GM18505 (cell line): Measurements from ENCODE around the gene PRR5.
"Not testable (repeated sequence)": the region's sequence is repeated elsewhere in the genome, so short reads cannot be mapped to it uniquely, and the experiment has no call there.

Experiments
- ATAC-seq: cut with Tn5 transposase; IDR thresholded peaks from one replicate; pipeline ENCODE4 v1.9.1; 2021; ENCODE audit not compliant: unreplicated experiment
- POLR2A ChIP-seq: IDR thresholded peaks from 4 replicates; pipeline ENCODE4 v1.6.1; 2011; ENCODE audit warnings: borderline replicate concordance; ENCODE audit not compliant: insufficient read depth, insufficient read length; ENCODE audit errors: extremely low read depth

The PRR5 gene

DNA sequence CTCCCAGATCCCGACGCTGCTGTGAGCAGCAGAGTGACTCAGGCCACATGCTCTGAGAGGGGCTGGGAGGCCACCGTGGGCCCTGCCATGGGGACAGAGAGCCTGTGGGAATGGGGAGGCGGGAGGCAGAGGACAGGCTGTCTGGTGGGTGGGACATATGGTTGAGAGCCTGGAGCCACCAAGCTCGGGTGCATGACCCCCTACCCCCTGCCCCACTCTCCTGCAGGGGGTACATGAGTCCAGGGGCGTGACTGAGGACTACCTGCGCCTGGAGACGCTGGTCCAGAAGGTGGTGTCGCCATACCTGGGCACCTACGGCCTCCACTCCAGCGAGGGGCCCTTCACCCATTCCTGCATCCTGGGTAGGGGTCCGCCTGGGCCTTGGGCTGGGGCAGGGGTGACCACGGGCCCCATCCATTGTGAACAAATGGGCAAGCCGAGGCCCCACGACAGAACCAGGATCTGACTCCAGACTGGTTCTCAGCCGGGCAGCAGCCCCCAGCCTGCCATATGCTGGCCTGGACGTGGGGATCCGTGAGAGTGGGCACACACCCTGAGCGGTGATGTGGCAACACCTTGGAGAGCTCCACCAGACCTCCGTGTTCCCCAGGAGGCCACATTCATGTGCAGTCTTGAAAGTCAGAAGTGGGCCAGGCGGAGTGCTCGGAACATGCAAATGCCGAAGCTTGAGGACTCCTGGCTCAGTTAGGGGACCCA, 33.0 kb downstream of the PRR5 start:
- ATAC-seq, result no peak
- TF ChIP-seq POLR2A, result no peak

DNA sequence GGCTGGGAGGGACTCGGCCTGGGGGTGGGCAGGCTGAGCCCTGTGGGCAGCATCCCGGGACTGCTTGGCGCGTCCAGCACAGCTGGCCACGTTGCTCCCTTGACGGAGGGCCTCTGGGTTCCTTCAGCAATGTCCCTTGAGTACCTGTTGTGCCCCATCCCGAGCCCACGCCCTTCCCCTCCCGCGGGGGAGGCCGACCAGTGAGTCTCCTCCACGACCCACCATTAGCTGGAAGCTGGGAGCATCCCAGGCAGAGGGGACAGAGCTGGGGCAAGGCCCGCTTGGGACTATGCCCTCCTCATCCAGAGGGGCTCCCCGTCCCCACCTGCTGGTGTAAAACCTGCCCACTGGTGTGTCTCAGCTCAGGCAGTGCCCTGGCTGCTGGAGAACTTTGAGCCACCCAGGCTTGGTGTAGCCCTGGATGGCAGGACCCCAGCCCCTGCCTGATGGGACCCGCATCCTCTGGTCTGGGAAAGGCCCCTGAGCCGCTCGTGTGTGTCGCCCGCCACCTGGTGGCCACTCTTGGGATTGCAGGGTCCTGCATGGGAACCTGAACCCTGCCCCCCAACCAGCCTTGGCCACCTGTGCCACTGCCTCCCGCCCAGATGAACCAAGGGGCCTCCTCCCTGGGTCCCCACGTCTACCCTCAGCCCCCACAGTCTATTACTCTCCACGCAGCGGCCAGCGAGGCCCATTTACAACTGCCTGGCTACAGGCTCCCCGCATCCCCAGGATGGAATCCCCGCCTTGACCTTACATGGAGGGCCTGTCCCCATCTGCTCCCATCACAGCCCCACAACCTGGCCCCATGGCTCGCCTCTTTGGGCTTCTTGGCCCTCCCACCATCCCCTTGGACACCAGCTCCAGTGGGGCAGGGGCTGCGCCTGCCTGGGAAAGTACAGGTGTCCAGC, 33.8 kb downstream of the PRR5 start:
- no peak for TF ChIP-seq POLR2A
- ATAC-seq, result no peak

DNA sequence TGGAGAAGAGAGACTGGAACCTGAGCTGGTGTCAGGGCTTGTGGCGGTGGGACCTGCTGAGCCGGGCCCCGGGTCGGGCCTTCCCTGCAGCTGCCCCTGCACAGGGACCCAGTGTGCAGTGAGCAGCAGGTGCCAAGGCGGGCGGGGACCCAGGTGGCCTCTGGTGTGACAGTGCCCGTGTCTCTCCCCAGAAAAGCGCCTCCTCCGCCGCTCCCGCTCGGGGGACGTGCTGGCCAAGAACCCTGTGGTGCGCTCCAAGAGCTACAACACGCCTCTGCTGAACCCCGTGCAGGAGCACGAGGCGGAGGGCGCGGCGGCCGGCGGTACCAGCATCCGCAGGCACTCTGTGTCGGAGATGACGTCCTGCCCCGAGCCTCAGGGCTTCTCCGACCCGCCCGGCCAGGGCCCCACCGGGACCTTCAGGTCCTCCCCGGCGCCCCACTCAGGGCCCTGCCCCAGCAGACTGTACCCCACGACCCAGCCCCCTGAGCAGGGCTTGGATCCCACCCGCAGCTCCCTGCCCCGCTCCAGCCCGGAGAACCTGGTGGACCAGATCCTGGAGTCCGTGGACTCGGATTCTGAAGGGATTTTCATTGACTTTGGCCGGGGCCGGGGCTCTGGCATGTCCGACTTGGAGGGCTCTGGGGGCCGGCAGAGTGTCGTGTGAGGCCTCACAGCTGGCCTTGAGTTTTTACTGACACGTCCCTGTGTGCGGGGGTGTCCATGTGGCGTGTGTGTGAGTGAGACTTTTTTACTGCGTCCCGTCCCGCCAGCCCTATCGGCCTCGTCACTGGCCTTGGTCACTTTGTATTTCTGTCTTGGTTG, 34.8 kb downstream of the PRR5 start:
- TF ChIP-seq POLR2A, result no peak
- no peak for ATAC-seq

DNA sequence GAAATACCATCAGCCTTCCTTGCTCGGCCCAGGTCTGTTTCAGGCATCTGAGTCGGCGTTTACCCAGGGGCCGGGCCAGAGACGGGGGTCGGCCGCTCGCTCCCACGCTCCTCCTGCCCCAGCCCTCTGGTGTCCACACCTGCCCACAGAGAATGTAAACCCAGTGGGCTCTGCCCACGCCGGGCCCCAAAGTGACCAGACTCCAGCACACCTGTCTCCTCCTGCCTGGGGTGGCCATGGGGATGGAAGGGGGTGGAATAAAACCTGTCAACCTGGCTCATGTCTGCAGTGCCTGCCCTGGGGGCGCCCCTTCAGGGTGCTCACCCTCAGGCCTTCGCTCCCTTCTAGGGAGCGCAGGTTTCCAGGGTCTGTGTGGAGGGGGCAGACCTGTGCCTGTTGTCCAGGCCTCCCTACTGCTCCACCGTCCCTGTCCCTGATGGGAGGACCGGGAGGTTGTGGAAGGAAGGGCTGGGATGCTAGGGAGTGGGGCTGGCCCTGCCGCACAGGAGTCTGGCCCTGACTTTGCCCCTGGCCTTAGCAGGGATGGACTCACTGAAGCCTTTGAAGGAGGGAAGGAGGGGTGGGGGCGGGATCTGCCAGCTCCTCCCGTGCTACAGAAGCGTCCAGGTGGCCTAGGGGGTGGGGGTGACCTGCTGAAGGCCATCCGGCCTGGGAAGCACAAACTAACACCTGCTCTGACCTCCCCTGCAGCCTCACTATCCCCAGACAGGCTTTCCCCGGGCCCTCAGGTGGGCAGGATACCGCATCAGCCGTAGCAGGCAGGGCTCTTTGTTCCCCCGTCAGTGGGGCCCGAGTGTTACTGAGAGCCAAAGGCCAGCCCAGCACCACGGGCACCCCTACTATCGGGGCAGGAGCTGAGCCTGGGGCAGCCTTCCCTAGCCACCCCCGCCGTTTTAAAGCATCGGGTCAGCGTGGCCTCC, 35.7 kb downstream of the PRR5 start:
- TF ChIP-seq POLR2A, result no peak
- ATAC-seq, result no peak

DNA sequence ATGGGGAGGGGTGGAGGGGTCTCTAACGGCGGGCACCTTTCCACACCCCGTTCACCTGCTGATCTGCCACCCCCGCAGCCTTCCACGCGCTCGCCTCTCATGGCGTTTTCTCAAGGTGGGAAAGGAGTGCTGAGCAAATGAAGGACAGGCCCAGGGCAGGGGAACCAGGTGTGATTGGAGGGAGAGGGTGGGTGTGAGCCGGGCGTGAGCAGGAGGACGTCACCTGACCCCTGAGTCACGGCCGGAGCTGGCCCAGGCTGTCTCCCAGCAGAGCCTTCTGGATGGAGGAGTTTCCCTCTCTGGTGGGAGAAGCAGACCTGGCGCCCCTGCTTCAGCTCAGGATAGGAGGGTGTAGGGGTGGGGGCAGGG, 36.3 kb downstream of the PRR5 start:
- no peak for TF ChIP-seq POLR2A
- no peak for ATAC-seq

DNA sequence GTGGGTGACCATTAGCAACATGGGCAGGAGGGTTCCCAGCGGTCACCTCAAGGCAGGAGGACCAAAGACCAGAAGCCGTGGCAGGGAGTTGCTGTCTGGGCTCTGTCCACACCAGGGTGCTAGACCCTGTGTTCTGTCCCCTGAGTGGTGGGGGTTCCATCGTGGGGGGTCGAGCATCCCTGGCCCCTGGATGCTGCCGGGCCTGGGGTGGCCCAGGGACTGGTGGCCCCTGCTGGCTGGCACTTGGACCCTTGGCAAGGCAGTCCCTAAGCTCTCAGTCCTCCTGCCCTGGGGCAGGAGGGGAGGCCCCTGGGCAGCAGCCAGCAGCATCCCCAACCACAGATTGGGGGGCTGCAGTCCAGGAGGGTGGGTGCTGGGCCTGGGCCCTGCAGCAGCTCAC, 37.0 kb downstream of the PRR5 start:
- ATAC-seq, result no peak
- no peak for TF ChIP-seq POLR2A

DNA sequence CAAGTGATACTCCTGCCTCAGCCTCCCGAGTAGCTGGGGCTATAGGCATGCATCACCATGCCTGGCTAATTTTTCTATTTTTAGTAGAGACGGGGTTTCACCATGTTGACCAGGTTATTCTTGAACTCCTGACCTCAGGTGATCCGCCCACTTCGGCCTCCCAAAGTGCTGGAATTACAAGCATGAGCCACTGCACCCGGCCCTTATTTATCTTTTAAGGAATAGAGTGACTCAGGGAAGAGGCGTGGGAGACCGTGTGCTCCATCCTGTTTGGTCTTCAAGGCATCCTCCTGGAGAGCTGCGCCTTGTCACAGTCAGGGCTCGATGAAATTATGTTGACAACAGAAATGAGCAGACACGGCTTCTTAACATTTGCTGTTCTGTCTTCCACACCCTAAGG, 37.7 kb downstream of the PRR5 start:
- not testable (repeated sequence) for ATAC-seq

DNA sequence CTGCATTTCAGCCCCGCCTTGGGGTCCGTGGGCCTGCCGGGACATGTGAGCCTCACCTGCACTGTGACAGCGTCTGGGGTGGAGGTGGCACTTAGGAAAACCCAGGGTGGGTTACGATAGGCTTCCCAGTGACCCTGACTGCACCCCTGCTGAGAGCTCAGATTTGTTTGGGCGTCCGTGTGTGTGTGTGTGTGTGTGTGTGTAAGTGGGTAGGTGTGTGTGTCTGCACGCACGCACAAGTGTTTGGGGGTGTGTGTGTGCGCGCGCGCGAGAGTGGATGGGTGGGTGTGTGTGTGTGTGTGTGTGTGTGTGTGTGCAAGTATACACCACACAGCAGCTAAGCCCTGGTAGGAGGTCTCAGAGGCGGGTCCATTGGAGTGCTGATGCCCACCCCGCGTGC, 38.3 kb downstream of the PRR5 start:
- ATAC-seq, result no peak

DNA sequence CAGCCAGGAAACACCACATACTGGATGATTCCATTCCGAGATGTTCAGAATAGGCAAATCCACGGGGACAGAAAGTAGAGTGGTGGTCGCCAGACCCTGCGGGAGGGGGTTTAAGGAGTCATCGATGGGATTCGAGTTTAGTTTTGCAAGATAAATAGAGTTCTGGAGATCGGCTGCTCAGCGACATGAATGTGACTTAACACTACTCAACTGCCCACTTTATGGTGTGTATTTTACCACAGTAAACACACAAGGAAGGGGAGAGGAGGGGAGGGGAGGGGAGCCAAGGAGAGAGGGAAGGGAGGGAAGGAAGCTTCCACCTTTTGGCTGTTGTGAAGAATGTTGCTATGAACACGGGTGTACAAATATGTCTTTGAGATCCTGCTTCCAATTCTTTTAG, 39.9 kb downstream of the PRR5 start:
- no peak for ATAC-seq
- no peak for TF ChIP-seq POLR2A

More for the DNA sequence above, 38.3 kb downstream of the PRR5 start:
- TF ChIP-seq POLR2A, result no peak

DNA sequence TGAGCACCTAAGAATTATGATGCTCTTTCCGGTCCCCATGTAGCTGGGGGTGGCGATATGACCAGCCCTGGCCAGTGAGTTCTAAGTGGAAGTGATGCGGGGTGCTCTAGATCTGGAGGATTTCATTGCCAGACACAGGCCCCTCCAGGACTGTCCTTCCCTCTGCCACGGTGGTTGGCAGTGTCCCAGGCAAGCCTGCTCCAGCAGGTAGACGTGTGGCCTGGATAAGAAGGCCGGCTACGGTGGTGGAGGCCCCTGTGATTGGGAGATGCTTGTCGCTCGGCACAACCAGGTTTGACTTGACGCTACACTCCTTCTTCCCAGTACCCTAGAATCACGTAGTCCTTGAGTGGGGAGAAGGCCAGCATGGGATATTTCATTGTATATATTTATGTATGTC, 41.2 kb downstream of the PRR5 start:
- no peak for ATAC-seq
- no peak for TF ChIP-seq POLR2A

DNA sequence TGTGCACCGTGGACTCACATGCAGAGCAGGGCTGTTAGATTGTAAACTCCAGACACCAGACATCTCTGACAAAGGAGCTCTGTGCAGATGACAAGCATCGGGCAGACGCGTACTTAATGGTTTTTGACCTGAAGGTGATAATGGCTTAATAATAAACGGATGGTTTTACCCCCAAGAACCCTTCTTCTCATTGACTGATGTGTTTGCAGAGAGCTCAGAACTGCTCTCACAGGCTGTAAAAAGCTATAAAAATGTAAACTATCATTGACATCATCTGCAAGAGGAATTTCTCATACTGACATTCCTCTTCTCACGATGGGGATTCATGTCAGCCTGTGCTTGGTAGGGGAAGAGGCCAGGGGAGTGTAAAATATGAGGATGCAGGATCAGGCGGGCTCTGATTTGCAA, 41.8 kb downstream of the PRR5 start:
- ATAC-seq, result no peak
- TF ChIP-seq POLR2A, result no peak
